Right cardiac atrium (tissue), 5 donors: Measurements from ENCODE around the gene LTBP1. TPM values are rescaled to one million over a fixed set of nuclear protein-coding genes. Genes with fewer than 3 reads are reported as not detected.
A peak's percentile ranks its signal among the peaks of the same experiment; 100 is the strongest.

Experiments used
- ATAC-seq, 2 donors: fragments of 200-7000 bp; cut with Tn5 transposase; one replicate each; pipeline versions ENCODE4 v1.8.0 to v1.9.1; 2020; ENCODE audit warnings: moderate library complexity in 2 of 2, mild to moderate bottlenecking in 1 of 2
- DNase-seq, 3 donors: peaks; one replicate each; pipeline ENCODE4 v3.0.0-alpha.2; 2020
- H3K27ac ChIP-seq: one replicate; pipeline ENCODE4 v1.5.1; 2013; ENCODE audit warnings: mild to moderate bottlenecking, low read length, control low read depth, moderate library complexity
- H3K27me3 ChIP-seq: one replicate; pipeline ENCODE4 v1.6.1; 2013; ENCODE audit not compliant: control insufficient read depth, insufficient read depth
- H3K4me1 ChIP-seq: one replicate; pipeline ENCODE4 v1.6.1; 2013; ENCODE audit warnings: low read length; ENCODE audit not compliant: control insufficient read depth, insufficient read depth
- H3K4me3 ChIP-seq: one replicate; pipeline ENCODE4 v1.5.1; 2013; ENCODE audit warnings: low read length, control low read depth
- H3K9me3 ChIP-seq: one replicate; pipeline ENCODE4 v1.6.1; 2013; ENCODE audit warnings: low read length; ENCODE audit not compliant: control insufficient read depth
- WGBS: extraction: QIAGEN DNeasy Blood & Tissue Kit; methylation state at CpG from one replicate; pipeline ENCODE4 v1.1.7; 2013; 5-methylcytosine and 5-hydroxymethylcytosine counted together
- intact Hi-C, 4 donors: fragments of 100-400 bp; cut with DNase I; formaldehyde crosslinking; loops; one replicate each; pipeline versions ENCODE4 v1.11.0 to v1.14.0; 2022 to 2023
- polyA plus RNA-seq: library from polyadenylated mRNA; stranded (reverse); fragments of 200-250 nt; gene quantifications from one replicate; pipeline ENCODE4 v1.2.3, GENCODE V29; 2013
- total RNA-seq, 4 donors: library from RNA; stranded (reverse); fragmentation: NEBNext Ultra II Directional; extraction: Animal tissue kit (Norgen Biotek cat#: 25700); gene quantifications; one replicate each; pipeline ENCODE4 v1.2.1, GENCODE V29; 2021
- donor health status: healthy with polysubstance abuse.
- donor health status: DM: no; HTN: yes; CAD: no.
- donor health status: DM: no; HTN: no; CAD: no.
- donor health status: DM: no; HTN: yes; CAD: no; lungs with severe emphysema.
- donor health status: DM: yes; HTN: yes; CAD: no.

LTBP1 gene
- total and polyA plus RNA-seq, 5 donors, result 53.0 to 218 (median 113) TPM

- H3K9me3 ChIP-seq, result no peaks in the 10 kb centered on the region
- intact Hi-C loops, result no loop called here
- ATAC-seq (no peak), DNase-seq (no peak)
- 94% methylated on average over 10 of the region's 10 CpGs for WGBS
- no peaks in the 10 kb centered on the region for H3K27me3 ChIP-seq
- H3K4me1 ChIP-seq, result peaks cover 4% of the 10 kb centered on the region
- no peak overlapping the region for H3K27ac ChIP-seq
- H3K4me3 ChIP-seq, result no peak overlapping the region
These were observed 174.7 kb downstream of the LTBP1 start for GRCh38 chr2:33121416-33121815.

- no peaks in the 10 kb centered on the region for H3K9me3 ChIP-seq
- H3K27me3 ChIP-seq, result no peaks in the 10 kb centered on the region
- WGBS, result 95% methylated on average over 10 of the region's 10 CpGs
- peaks cover 4% of the 10 kb centered on the region for H3K4me1 ChIP-seq
- H3K4me3 ChIP-seq, result no peak overlapping the region
- no peak overlapping the region for H3K27ac ChIP-seq
- DNase-seq (no peak), ATAC-seq (no peak)
- intact Hi-C loops, result no loop called here
These were observed 175.2 kb downstream of the LTBP1 start for GRCh38 chr2:33121925-33122324.

GRCh38 chr2:33122726-33123125, 176.0 kb downstream of the LTBP1 start:
- no peaks in the 10 kb centered on the region for H3K9me3 ChIP-seq
- H3K27ac ChIP-seq, result no peak overlapping the region
- 68% methylated on average over 3 of the region's 3 CpGs for WGBS
- DNase-seq (no peak), ATAC-seq (no peak)
- intact Hi-C loops, result no loop called here
- H3K4me3 ChIP-seq, result no peak overlapping the region
- H3K4me1 ChIP-seq, result no peaks in the 10 kb centered on the region
- H3K27me3 ChIP-seq, result no peaks in the 10 kb centered on the region

GRCh38 chr2:33123216-33123615, 176.5 kb downstream of the LTBP1 start:
- no peak for DNase-seq
- Histone ChIP-seq H3K4me1 (no peaks in the 10 kb centered on the region), H3K4me3 (no peak overlapping the region), H3K9me3 (no peaks in the 10 kb centered on the region), H3K27me3 (no peaks in the 10 kb centered on the region), H3K27ac (no peak overlapping the region)
- intact Hi-C loops, result no loop called here
- ATAC-seq, result no peak

- H3K9me3 ChIP-seq, result no peaks in the 10 kb centered on the region
- peaks cover 2% of the 10 kb centered on the region for H3K4me1 ChIP-seq
- intact Hi-C loops, result no loop called here
- no peak overlapping the region for H3K27ac ChIP-seq
- H3K4me3 ChIP-seq, result no peak overlapping the region
- ATAC-seq (no peak), DNase-seq (no peak)
- 85% methylated on average over 1 of the region's 1 CpG for whole genome bisulfite sequencing
- no peaks in the 10 kb centered on the region for H3K27me3 ChIP-seq
These were observed 179.8 kb downstream of the LTBP1 start for GRCh38 chr2:33126552-33126951.

GRCh38 chr2:33126958-33127357, 180.2 kb downstream of the LTBP1 start:
- ATAC-seq, result no peak

GRCh38 chr2:33129263-33130053, 182.7 kb downstream of the LTBP1 start:
- Histone ChIP-seq H3K4me3 (no peak overlapping the region), H3K9me3 (no peaks in the 10 kb centered on the region), H3K27ac (peak overlapping the region; percentile 40), H3K27me3 (no peaks in the 10 kb centered on the region), H3K4me1 (peaks cover 4% of the 10 kb centered on the region)
- no peak for DNase-seq
- intact Hi-C loops, result no loop called here
- WGBS, result 87% methylated on average over 7 of the region's 7 CpGs
- ATAC-seq, result no peak

More at GRCh38 chr2:33126958-33127357, 180.2 kb downstream of the LTBP1 start:
- Histone ChIP-seq H3K27me3 (no peaks in the 10 kb centered on the region), H3K4me3 (no peak overlapping the region), H3K9me3 (no peaks in the 10 kb centered on the region), H3K4me1 (peaks cover 2% of the 10 kb centered on the region), H3K27ac (no peak overlapping the region)
- no peak for DNase-seq
- intact Hi-C loops, result no loop called here
- WGBS, result 68% methylated on average over 3 of the region's 3 CpGs

- H3K4me3 ChIP-seq, result no peak overlapping the region
- DNase-seq (no peak), ATAC-seq (no peak)
- H3K27me3 ChIP-seq, result no peaks in the 10 kb centered on the region
- no peaks in the 10 kb centered on the region for H3K9me3 ChIP-seq
- H3K4me1 ChIP-seq, result peaks cover 4% of the 10 kb centered on the region
- intact Hi-C loops, result no loop called here
- H3K27ac ChIP-seq, result no peak overlapping the region
- 74% methylated on average over 7 of the region's 7 CpGs for WGBS
These were observed 183.3 kb downstream of the LTBP1 start for GRCh38 chr2:33130054-33130447.

GRCh38 chr2:33130544-33130943, 183.8 kb downstream of the LTBP1 start:
- DNase-seq, result no peak
- H3K9me3 ChIP-seq, result no peaks in the 10 kb centered on the region
- no peak overlapping the region for H3K27ac ChIP-seq
- 61% methylated on average over 6 of the region's 6 CpGs for WGBS
- ATAC-seq, result no peak
- H3K27me3 ChIP-seq, result no peaks in the 10 kb centered on the region
- no peak overlapping the region for H3K4me3 ChIP-seq
- peaks cover 4% of the 10 kb centered on the region for H3K4me1 ChIP-seq
- intact Hi-C loops, result no loop called here

- peaks cover 4% of the 10 kb centered on the region for H3K4me1 ChIP-seq
- no peaks in the 10 kb centered on the region for H3K9me3 ChIP-seq
- DNase-seq (no peak), ATAC-seq (no peak)
- no peak overlapping the region for H3K27ac ChIP-seq
- intact Hi-C loops, result no loop called here
- H3K27me3 ChIP-seq, result no peaks in the 10 kb centered on the region
- H3K4me3 ChIP-seq, result no peak overlapping the region
- 98% methylated on average over 4 of the region's 4 CpGs for WGBS
These were observed 184.4 kb downstream of the LTBP1 start for GRCh38 chr2:33131111-33131510.

- intact Hi-C loops, result no loop called here
- Histone ChIP-seq H3K27ac (no peak overlapping the region), H3K4me1 (peaks cover 4% of the 10 kb centered on the region), H3K27me3 (no peaks in the 10 kb centered on the region), H3K9me3 (no peaks in the 10 kb centered on the region), H3K4me3 (no peak overlapping the region)
- WGBS, result 18% methylated on average over 2 of the region's 2 CpGs
- no peak for ATAC-seq
- DNase-seq, result no peak
These were observed 185.0 kb downstream of the LTBP1 start for GRCh38 chr2:33131749-33132148.
